Type B pancreatic cell (in vitro differentiated cells): ENCODE measurements around the gene TOR4A. TPM values are rescaled to one million over a fixed set of nuclear protein-coding genes. Genes with fewer than 3 reads are reported as not detected.

Source experiments
- DNase-seq: peaks from one replicate; pipeline ENCODE4 v3.0.0; 2021; ENCODE audit warnings: mixed read lengths; ENCODE audit not compliant: unreplicated experiment; ENCODE audit errors: extremely low spot score
- H3K27ac Mint-ChIP-seq: 2 replicates; pipeline ENCODE4 v1.8.0; 2021; ENCODE audit warnings: mild to moderate bottlenecking, mixed read lengths
- H3K27me3 Mint-ChIP-seq: 2 replicates; pipeline ENCODE4 v1.8.0; 2021; ENCODE audit warnings: mixed read lengths
- H3K36me3 Mint-ChIP-seq: 2 replicates; pipeline ENCODE4 v1.8.0; 2021; ENCODE audit warnings: mixed read lengths
- H3K4me1 Mint-ChIP-seq: one replicate; pipeline ENCODE4 v1.8.0; 2021; ENCODE audit warnings: mixed read lengths; ENCODE audit not compliant: unreplicated experiment
- H3K4me3 Mint-ChIP-seq: 2 replicates; pipeline ENCODE4 v1.8.0; 2021; ENCODE audit warnings: mild to moderate bottlenecking, mixed read lengths
- H3K9me3 Mint-ChIP-seq: 2 replicates; pipeline ENCODE4 v1.8.0; 2021; ENCODE audit warnings: mixed read lengths
- total RNA-seq: library from RNA; stranded (reverse); gene quantifications from 2 replicates; pipeline ENCODE4 v1.2.1, GENCODE V29; 2021; ENCODE audit warnings: low replicate concordance
- TF ChIP-seq, protein P1 (sequence below): fragments of 200-600 bp; sonication (generic); conservative IDR thresholded peaks from 2 replicates; pipeline ENCODE4 v1.5.0; 2021; ENCODE audit warnings: antibody characterized with exemption, mild to moderate bottlenecking

The TOR4A gene
- total RNA-seq, 1 donor from 2014 or later, result 4.5 TPM

GRCh38 chr9:137294681-137295237 lies 17.2 kb downstream of the TOR4A start:
- H3K36me3 Mint-ChIP-seq, result no peaks in the 10 kb centered on the region
- peaks cover 5% of the 10 kb centered on the region for H3K4me1 Mint-ChIP-seq
- peaks cover 45% of the 10 kb centered on the region for H3K27me3 Mint-ChIP-seq
- TF ChIP-seq, protein P1, sequence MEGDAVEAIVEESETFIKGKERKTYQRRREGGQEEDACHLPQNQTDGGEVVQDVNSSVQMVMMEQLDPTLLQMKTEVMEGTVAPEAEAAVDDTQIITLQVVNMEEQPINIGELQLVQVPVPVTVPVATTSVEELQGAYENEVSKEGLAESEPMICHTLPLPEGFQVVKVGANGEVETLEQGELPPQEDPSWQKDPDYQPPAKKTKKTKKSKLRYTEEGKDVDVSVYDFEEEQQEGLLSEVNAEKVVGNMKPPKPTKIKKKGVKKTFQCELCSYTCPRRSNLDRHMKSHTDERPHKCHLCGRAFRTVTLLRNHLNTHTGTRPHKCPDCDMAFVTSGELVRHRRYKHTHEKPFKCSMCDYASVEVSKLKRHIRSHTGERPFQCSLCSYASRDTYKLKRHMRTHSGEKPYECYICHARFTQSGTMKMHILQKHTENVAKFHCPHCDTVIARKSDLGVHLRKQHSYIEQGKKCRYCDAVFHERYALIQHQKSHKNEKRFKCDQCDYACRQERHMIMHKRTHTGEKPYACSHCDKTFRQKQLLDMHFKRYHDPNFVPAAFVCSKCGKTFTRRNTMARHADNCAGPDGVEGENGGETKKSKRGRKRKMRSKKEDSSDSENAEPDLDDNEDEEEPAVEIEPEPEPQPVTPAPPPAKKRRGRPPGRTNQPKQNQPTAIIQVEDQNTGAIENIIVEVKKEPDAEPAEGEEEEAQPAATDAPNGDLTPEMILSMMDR, result peak; percentile 36
- peak overlapping the region; percentile 75 for H3K4me3 Mint-ChIP-seq
- H3K27ac Mint-ChIP-seq, result peak overlapping the region; percentile 78
- H3K9me3 Mint-ChIP-seq, result no peaks in the 10 kb centered on the region
- DNase-seq, result no peak

DNA sequence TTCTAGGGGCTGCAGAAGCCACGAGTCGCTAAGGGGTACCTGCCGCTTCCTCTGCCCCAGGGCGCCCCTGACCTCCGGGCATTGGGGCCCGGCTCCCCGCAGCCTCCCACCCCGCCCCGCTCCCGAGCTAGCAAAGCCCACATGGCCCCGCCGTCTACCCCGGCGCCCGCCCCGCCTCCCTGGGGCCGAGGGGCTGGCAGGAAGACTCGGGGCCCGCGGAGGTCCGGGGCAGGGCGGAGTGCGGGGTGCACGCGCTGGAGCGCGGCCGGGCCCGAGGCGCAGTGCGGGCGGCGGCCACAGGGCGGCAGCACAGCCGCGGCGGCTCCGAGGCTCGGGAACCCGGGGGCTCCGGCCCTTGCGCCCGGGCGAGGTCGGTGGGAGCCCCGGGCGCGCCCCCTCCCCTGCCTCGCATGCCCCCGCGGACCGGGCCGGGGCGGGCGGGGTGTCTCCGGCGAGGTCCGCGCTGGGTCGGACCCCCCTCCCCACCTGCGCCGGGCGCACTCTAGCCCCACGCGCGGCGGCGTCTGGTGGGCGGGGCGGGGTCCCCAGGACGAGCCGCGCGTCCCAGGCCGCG lies 17.8 kb downstream of the TOR4A start:
- H3K4me3 Mint-ChIP-seq, result peak overlapping the region; percentile 75
- no peaks in the 10 kb centered on the region for H3K36me3 Mint-ChIP-seq
- peaks cover 5% of the 10 kb centered on the region for H3K4me1 Mint-ChIP-seq
- H3K27ac Mint-ChIP-seq, result no peak overlapping the region
- no peak for DNase-seq
- TF ChIP-seq, protein P1, result peak; percentile 80
- no peaks in the 10 kb centered on the region for H3K9me3 Mint-ChIP-seq
- peaks cover 49% of the 10 kb centered on the region for H3K27me3 Mint-ChIP-seq

DNA sequence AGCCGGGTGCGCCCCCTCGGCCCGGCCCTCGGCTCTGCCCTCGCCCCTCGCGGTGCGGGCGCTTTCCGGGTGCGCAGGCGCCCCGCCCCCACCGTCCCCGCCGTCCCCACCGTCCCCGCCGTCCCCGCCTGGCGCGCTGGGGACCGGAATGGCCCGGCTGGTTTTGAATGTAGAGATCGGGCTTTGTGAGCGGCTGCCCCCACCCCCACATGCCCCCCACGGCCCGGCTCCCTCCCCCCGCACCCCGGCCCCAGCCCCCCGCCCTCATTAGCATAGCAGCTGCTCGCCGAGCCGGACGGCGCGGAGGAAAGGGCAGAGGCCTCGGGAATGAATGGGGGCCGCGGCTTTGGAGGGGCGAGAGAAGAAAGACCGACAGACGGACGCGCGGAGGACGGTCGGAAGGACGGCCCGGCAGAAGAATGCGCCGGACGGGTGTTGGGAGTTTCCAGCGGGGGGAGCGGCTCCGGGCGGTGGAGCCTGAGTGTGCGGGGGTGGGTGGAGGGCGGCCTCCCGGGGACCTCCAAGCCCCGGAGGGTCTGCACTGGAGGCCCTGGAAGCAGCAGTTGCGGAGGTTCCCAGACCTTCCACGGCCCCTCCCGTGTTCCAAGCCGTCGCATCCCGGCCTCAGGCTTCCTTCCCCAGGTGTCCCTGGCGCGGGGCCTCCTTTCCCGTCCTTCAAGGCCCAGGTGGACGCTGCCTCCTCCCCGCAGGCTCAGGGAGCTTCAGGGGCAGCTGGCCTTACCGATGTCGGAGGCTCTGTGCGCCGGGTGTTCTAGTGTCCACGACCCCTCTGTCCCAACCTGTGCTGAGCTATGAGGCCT lies 18.5 kb downstream of the TOR4A start:
- no peak for DNase-seq
- H3K27me3 Mint-ChIP-seq, result peaks cover 53% of the 10 kb centered on the region
- peak overlapping the region; percentile 23 for H3K27ac Mint-ChIP-seq
- no peaks in the 10 kb centered on the region for H3K9me3 Mint-ChIP-seq
- peak overlapping the region; percentile 82 for H3K4me3 Mint-ChIP-seq
- peaks cover 5% of the 10 kb centered on the region for H3K4me1 Mint-ChIP-seq
- no peaks in the 10 kb centered on the region for H3K36me3 Mint-ChIP-seq
- TF ChIP-seq, protein P1, result no peak

GRCh38 chr9:137296670-137297664 lies 19.4 kb downstream of the TOR4A start:
- peaks cover 5% of the 10 kb centered on the region for H3K4me1 Mint-ChIP-seq
- H3K4me3 Mint-ChIP-seq, result peak overlapping the region; percentile 82

More at GRCh38 chr9:137296670-137297664, 19.4 kb downstream of the TOR4A start:
- TF ChIP-seq, protein P1, result no peak
- peaks cover 53% of the 10 kb centered on the region for H3K27me3 Mint-ChIP-seq
- no peak for DNase-seq
- H3K9me3 Mint-ChIP-seq, result no peaks in the 10 kb centered on the region
- peak overlapping the region; percentile 70 for H3K27ac Mint-ChIP-seq
- no peaks in the 10 kb centered on the region for H3K36me3 Mint-ChIP-seq
